ENCODE results near the gene RSPO4. TPM values are rescaled to one million over a fixed set of nuclear protein-coding genes. Genes with fewer than 3 reads are reported as not detected.

RSPO4 gene
- total RNA-seq, 1 experiment from 2014 or later: not detected

DNA sequence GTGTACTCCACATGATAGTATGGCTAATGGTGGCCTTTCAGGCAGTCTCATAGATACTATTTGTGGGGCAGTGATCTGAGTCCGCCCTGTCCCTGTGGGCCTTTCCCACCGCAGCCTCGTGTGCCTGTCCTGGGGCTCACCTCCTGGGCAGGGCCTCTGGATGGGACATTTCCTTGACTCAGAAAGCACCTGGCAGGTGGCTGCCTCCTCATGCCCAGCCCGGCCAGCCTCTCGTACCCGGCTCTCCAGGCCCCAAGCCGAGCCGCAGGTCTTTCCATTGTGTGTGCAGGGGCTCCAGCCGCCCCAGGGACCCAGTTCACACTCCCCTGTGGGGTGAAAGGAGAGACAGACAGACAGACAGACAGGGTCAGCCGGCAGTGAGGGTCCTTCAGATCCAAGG is 38.3 kb downstream of the RSPO4 start:
- no TSS peak for BruUV-seq (replicated peaks)
- no peak for DNase-seq
- peaks cover 82% of the 10 kb centered on the region for H3K27me3 ChIP-seq (ENCODE audit: insufficient read depth, low read depth)
- no peak overlapping the region for H3K4me3 ChIP-seq
- no peaks in the 10 kb centered on the region for H3K4me1 ChIP-seq (replicated peaks; ENCODE audit: insufficient read depth)
- no peaks in the 10 kb centered on the region for H3K36me3 ChIP-seq (ENCODE audit: low read depth)
- no peak overlapping the region for H2AFZ ChIP-seq
- no peak overlapping the region for H3K27ac ChIP-seq
- no peaks in the 10 kb centered on the region for H3F3A ChIP-seq (ENCODE audit: insufficient read depth, low read depth)
- POLR2A ChIA-PET (ENCODE audit: unreplicated experiment): no interaction called here
- H3K9me3 ChIP-seq (ENCODE audit: insufficient read depth, low read depth): no peaks in the 10 kb centered on the region
- intact Hi-C loops (cut with micrococcal nuclease; ENCODE audit: unreplicated experiment): no loop called here
- no peaks in the 10 kb centered on the region for H4K20me1 ChIP-seq (ENCODE audit: insufficient read depth)
- TF ChIP-seq, protein P1, sequence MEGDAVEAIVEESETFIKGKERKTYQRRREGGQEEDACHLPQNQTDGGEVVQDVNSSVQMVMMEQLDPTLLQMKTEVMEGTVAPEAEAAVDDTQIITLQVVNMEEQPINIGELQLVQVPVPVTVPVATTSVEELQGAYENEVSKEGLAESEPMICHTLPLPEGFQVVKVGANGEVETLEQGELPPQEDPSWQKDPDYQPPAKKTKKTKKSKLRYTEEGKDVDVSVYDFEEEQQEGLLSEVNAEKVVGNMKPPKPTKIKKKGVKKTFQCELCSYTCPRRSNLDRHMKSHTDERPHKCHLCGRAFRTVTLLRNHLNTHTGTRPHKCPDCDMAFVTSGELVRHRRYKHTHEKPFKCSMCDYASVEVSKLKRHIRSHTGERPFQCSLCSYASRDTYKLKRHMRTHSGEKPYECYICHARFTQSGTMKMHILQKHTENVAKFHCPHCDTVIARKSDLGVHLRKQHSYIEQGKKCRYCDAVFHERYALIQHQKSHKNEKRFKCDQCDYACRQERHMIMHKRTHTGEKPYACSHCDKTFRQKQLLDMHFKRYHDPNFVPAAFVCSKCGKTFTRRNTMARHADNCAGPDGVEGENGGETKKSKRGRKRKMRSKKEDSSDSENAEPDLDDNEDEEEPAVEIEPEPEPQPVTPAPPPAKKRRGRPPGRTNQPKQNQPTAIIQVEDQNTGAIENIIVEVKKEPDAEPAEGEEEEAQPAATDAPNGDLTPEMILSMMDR (conservative IDR thresholded peaks at IDR 0.05): no peak
- TF ChIP-seq EZH2 (IDR thresholded peaks at IDR 0.05; ENCODE audit: low read depth): no peak
- no peak overlapping the region for H3K4me2 ChIP-seq
- no peaks in the 10 kb centered on the region for H3K79me2 ChIP-seq (ENCODE audit: low read depth)
- no peaks in the 10 kb centered on the region for H3K9me2 ChIP-seq (ENCODE audit: insufficient read depth)
- CTCF ChIA-PET: no interaction called here

DNA sequence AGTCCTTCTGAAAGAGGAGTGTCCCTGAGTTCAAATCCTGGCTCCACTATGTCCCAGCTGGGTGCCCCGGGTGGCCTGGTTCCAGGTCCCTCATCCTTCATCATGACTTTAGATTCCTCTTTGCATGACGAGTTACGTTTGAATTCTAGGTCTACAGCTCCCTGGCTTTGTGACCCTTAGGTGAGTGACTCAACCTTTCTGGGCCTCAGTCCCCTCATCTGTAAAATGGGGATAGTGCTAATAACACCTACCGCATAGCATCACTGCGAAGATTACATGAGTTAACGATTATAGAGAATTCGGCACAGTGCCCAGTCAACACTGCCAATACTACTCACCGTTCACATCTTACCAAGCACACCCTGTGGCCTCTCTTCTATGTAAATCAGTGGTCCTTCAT is 39.4 kb downstream of the RSPO4 start:
- Histone ChIP-seq H3K4me3 (no peak overlapping the region), H3K4me2 (no peak overlapping the region), H3F3A (ENCODE audit: insufficient read depth, low read depth) (no peaks in the 10 kb centered on the region), H3K4me1 (replicated peaks; ENCODE audit: insufficient read depth) (no peaks in the 10 kb centered on the region), H2AFZ (no peak overlapping the region), H4K20me1 (ENCODE audit: insufficient read depth) (no peaks in the 10 kb centered on the region), H3K9me3 (ENCODE audit: insufficient read depth, low read depth) (no peaks in the 10 kb centered on the region), H3K79me2 (ENCODE audit: low read depth) (no peaks in the 10 kb centered on the region), H3K9me2 (ENCODE audit: insufficient read depth) (no peaks in the 10 kb centered on the region), H3K27me3 (ENCODE audit: insufficient read depth, low read depth) (peaks cover 73% of the 10 kb centered on the region), H3K36me3 (ENCODE audit: low read depth) (no peaks in the 10 kb centered on the region), H3K27ac (no peak overlapping the region)
- intact Hi-C loops (cut with micrococcal nuclease; ENCODE audit: unreplicated experiment): no loop called here
- TF ChIP-seq, protein P1 (conservative IDR thresholded peaks at IDR 0.05): no peak
- no peak for TF ChIP-seq EZH2 (IDR thresholded peaks at IDR 0.05; ENCODE audit: low read depth)
- BruUV-seq (replicated peaks): no TSS peak
- CTCF ChIA-PET: no interaction called here
- DNase-seq: no peak
- POLR2A ChIA-PET (ENCODE audit: unreplicated experiment): no interaction called here

DNA sequence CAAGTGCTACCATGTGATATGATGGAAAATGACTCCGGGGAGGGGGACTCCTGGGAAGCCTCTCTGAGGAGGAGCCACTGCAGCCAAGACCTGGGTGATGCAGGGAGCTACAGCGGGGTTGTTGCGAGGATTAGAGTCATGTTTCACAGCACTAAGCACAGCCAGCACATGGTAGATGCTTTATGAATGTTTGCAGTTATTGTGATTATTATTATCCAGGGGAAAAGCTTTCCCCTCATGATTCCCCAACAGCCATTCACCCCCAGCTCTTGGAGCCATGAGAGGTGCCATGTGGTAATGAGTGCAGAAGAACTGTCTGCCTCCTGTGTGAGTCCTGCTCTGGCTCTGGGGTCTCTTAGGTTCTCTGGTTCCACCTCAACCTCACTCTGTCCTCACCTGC is 39.9 kb downstream of the RSPO4 start:
- Histone ChIP-seq H3K4me3 (no peak overlapping the region), H2AFZ (no peak overlapping the region), H4K20me1 (ENCODE audit: insufficient read depth) (no peaks in the 10 kb centered on the region), H3K9me3 (ENCODE audit: insufficient read depth, low read depth) (no peaks in the 10 kb centered on the region), H3K9me2 (ENCODE audit: insufficient read depth) (no peaks in the 10 kb centered on the region), H3F3A (ENCODE audit: insufficient read depth, low read depth) (no peaks in the 10 kb centered on the region), H3K36me3 (ENCODE audit: low read depth) (no peaks in the 10 kb centered on the region), H3K4me2 (no peak overlapping the region), H3K27ac (no peak overlapping the region), H3K79me2 (ENCODE audit: low read depth) (no peaks in the 10 kb centered on the region), H3K27me3 (ENCODE audit: insufficient read depth, low read depth) (peaks cover 69% of the 10 kb centered on the region), H3K4me1 (replicated peaks; ENCODE audit: insufficient read depth) (no peaks in the 10 kb centered on the region)
- ChIA-PET POLR2A (ENCODE audit: unreplicated experiment) (no interaction called here), CTCF (no interaction called here)
- intact Hi-C loops (cut with micrococcal nuclease; ENCODE audit: unreplicated experiment): no loop called here
- TF ChIP-seq, protein P1 (conservative IDR thresholded peaks at IDR 0.05): no peak
- no peak for TF ChIP-seq EZH2 (IDR thresholded peaks at IDR 0.05; ENCODE audit: low read depth)
- DNase-seq: no peak
- BruUV-seq (replicated peaks): no TSS peak

Data from PC-9 (cell line).